Parathyroid adenoma (tissue), 2 donors: ENCODE data around the gene PKLR.

Experiments used
- H2AFZ ChIP-seq: fragments of 300-600 bp; sonication (generic); one replicate; pipeline ENCODE4 v1.7.0; 2017; ENCODE audit warnings: antibody characterized with exemption, mild to moderate bottlenecking
- H3K27ac ChIP-seq: fragments of 300-600 bp; sonication (generic); one replicate; pipeline ENCODE4 v1.7.0; 2017
- H3K27me3 ChIP-seq: fragments of 300-600 bp; sonication (generic); one replicate; pipeline ENCODE4 v1.7.0; 2017; ENCODE audit warnings: low read length; ENCODE audit not compliant: control insufficient read depth, insufficient read depth
- H3K36me3 ChIP-seq: fragments of 300-600 bp; sonication (generic); one replicate; pipeline ENCODE4 v1.7.0; 2017; ENCODE audit warnings: low read length; ENCODE audit not compliant: control insufficient read depth, insufficient read depth
- H3K4me1 ChIP-seq: fragments of 300-600 bp; sonication (generic); one replicate; pipeline ENCODE4 v1.7.0; 2017; ENCODE audit warnings: control low read depth
- H3K4me2 ChIP-seq: fragments of 300-600 bp; sonication (generic); one replicate; pipeline ENCODE4 v1.7.0; 2017; ENCODE audit warnings: low read length
- H3K4me3 ChIP-seq: fragments of 300-600 bp; sonication (generic); one replicate; pipeline ENCODE4 v1.7.0; 2017; ENCODE audit warnings: low read depth, low read length
- H3K79me2 ChIP-seq: fragments of 300-600 bp; sonication (generic); one replicate; pipeline ENCODE4 v1.7.0; 2017; ENCODE audit warnings: control low read depth
- H3K9ac ChIP-seq: fragments of 300-600 bp; sonication (generic); one replicate; pipeline ENCODE4 v1.7.0; 2017; ENCODE audit warnings: mild to moderate bottlenecking
- H3K9me3 ChIP-seq: fragments of 300-600 bp; sonication (generic); one replicate; pipeline ENCODE4 v1.7.0; 2017; ENCODE audit warnings: low read length; ENCODE audit not compliant: control insufficient read depth
- TF ChIP-seq, protein P1 (sequence below): fragments of 300-600 bp; sonication (generic); IDR thresholded peaks from one replicate; pipeline ENCODE4 v1.7.0; 2017; ENCODE audit warnings: antibody characterized with exemption, mild to moderate bottlenecking
- donor health status: primary hyperparathyroidism.

The PKLR gene

DNA sequence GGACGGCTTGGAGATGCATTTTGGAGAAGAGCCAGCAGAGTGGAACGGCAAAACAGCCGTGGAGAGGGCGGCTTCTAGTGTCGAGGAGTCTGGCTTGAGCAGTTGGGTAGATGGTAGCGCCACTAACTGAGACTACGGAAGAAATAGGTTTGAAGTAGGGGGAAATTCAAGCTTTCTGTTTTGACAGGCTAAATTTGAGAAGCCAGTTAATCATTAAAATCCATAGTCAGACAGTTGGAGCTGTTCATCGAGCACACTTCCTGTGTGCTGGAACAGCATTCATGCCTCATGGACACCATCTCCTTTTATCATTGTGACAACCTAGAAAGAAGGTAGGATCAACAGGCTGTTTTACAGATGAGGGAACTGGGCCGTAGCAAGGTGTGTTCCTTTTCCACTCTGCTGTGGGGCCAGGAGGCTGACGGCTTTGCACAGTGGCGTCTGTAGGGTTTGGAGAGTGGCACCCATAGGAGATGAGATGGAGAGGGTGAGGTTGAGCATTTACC, 3.4 kb upstream of the PKLR start:
- no peaks in the 10 kb centered on the region for H3K36me3 ChIP-seq
- no peak overlapping the region for H3K9ac ChIP-seq
- no peak overlapping the region for H3K27ac ChIP-seq
- peaks cover 3% of the 10 kb centered on the region for H3K4me1 ChIP-seq
- no peaks in the 10 kb centered on the region for H3K27me3 ChIP-seq
- H2AFZ ChIP-seq = no peak overlapping the region
- no peak overlapping the region for H3K4me3 ChIP-seq
- no peaks in the 10 kb centered on the region for H3K9me3 ChIP-seq
- no peak overlapping the region for H3K4me2 ChIP-seq
- TF ChIP-seq, protein P1, sequence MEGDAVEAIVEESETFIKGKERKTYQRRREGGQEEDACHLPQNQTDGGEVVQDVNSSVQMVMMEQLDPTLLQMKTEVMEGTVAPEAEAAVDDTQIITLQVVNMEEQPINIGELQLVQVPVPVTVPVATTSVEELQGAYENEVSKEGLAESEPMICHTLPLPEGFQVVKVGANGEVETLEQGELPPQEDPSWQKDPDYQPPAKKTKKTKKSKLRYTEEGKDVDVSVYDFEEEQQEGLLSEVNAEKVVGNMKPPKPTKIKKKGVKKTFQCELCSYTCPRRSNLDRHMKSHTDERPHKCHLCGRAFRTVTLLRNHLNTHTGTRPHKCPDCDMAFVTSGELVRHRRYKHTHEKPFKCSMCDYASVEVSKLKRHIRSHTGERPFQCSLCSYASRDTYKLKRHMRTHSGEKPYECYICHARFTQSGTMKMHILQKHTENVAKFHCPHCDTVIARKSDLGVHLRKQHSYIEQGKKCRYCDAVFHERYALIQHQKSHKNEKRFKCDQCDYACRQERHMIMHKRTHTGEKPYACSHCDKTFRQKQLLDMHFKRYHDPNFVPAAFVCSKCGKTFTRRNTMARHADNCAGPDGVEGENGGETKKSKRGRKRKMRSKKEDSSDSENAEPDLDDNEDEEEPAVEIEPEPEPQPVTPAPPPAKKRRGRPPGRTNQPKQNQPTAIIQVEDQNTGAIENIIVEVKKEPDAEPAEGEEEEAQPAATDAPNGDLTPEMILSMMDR = no peak
- H3K79me2 ChIP-seq = peaks cover under 1% of the 10 kb centered on the region

GRCh38 chr1:155300553-155301329, 497 bp downstream of the PKLR start:
- TF ChIP-seq, protein P1 = no peak
- no peak overlapping the region for H3K4me3 ChIP-seq
- no peaks in the 10 kb centered on the region for H3K4me1 ChIP-seq
- no peaks in the 10 kb centered on the region for H3K9me3 ChIP-seq
- H3K79me2 ChIP-seq = no peaks in the 10 kb centered on the region
- H3K27me3 ChIP-seq = no peaks in the 10 kb centered on the region
- no peaks in the 10 kb centered on the region for H3K36me3 ChIP-seq
- no peak overlapping the region for H2AFZ ChIP-seq
- no peak overlapping the region for H3K4me2 ChIP-seq
- no peak overlapping the region for H3K27ac ChIP-seq
- H3K9ac ChIP-seq = no peak overlapping the region

DNA sequence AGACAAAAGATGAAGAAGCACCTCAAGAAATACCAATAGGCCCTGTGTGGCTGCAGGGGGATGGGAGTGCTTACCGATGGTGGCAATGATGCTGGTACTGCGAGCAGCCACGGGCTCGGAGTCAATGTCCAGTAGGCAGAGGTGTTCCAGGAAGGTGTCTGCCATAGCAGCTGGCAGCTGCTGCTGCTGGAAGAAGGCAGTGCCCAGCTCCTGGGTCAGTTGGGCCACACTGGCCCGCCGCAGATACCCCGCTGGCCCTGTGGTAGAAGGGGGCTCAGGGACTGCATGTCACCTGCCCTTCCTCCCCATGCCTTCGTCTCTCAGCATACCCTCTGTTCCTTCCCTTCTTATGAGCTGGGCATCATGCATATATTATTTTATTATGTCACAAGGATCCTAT, 1.2 kb downstream of the PKLR start:
- no peak overlapping the region for H3K4me3 ChIP-seq
- H3K36me3 ChIP-seq = no peaks in the 10 kb centered on the region
- H3K4me2 ChIP-seq = no peak overlapping the region
- TF ChIP-seq, protein P1 = no peak
- no peaks in the 10 kb centered on the region for H3K9me3 ChIP-seq
- H3K27me3 ChIP-seq = no peaks in the 10 kb centered on the region
- no peak overlapping the region for H2AFZ ChIP-seq
- H3K4me1 ChIP-seq = no peaks in the 10 kb centered on the region
- H3K9ac ChIP-seq = no peak overlapping the region
- H3K79me2 ChIP-seq = no peaks in the 10 kb centered on the region
- H3K27ac ChIP-seq = no peak overlapping the region

DNA sequence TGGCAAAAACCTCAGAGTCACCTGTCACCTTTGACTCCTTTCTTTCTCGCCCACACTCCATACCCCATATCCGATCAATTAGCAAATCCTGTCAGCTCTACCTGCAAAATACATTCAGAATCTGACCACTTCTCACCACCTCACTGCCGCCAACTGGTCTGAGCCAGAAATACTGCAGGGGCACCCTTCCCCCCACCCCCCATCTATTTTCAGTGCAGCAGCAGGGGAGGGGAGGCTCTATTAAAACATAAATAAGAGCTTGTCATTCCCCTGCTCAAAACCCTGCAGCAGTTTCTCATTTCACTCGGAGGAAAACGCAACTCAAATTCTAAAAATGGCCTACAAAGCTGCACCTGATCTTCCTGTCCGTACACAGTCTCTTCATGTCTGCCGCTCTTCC, 3.9 kb downstream of the PKLR start:
- H3K4me3 ChIP-seq = no peak overlapping the region
- no peaks in the 10 kb centered on the region for H3K36me3 ChIP-seq
- H3K27ac ChIP-seq = no peak overlapping the region
- no peak overlapping the region for H3K4me2 ChIP-seq
- no peak overlapping the region for H3K9ac ChIP-seq
- H3K4me1 ChIP-seq = no peaks in the 10 kb centered on the region
- H3K27me3 ChIP-seq = no peaks in the 10 kb centered on the region
- H3K79me2 ChIP-seq = no peaks in the 10 kb centered on the region
- TF ChIP-seq, protein P1 = no peak
- H2AFZ ChIP-seq = no peak overlapping the region
- no peaks in the 10 kb centered on the region for H3K9me3 ChIP-seq

DNA sequence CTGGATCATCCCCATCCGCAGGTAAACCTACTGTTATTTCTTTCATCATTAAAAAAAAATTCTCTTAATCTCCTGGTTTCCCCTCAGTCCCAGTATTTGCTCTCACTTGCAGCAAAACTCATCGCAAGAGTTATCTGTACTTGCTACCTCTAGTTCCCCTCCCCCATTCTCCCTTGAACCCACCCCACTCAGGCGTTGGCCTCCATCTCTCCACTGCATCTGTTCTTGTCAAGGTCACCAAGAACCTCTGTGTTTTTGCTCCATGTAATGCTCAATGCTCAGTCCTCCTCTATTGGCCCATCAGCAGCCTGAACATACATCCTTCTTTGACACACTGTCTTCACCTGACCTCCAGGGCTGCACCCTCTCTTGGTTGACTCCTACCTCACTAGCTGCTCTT, 4.6 kb downstream of the PKLR start:
- H3K27ac ChIP-seq = no peak overlapping the region
- no peaks in the 10 kb centered on the region for H3K9me3 ChIP-seq
- H3K79me2 ChIP-seq = no peaks in the 10 kb centered on the region
- H3K9ac ChIP-seq = no peak overlapping the region
- H2AFZ ChIP-seq = no peak overlapping the region
- no peak overlapping the region for H3K4me2 ChIP-seq
- TF ChIP-seq, protein P1 = no peak
- no peaks in the 10 kb centered on the region for H3K27me3 ChIP-seq
- H3K36me3 ChIP-seq = no peaks in the 10 kb centered on the region
- H3K4me1 ChIP-seq = no peaks in the 10 kb centered on the region
- H3K4me3 ChIP-seq = no peak overlapping the region
